NB4 (cell line): ENCODE data around the gene CDH16.
"Not testable (repeated sequence)": the region's sequence is repeated elsewhere in the genome, so short reads cannot be mapped to it uniquely, and the experiment has no call there.

ENCODE experiments used
- DNase-seq: peaks from one replicate; pipeline ENCODE4 v3.0.0; 2010; ENCODE audit warnings: low read depth
- H3K4me3 ChIP-seq: one replicate; pipeline ENCODE4 v1.5.1; 2011; ENCODE audit warnings: mild to moderate bottlenecking, low read depth, low read length, moderate library complexity
- CTCF ChIP-seq: IDR thresholded peaks from one replicate; pipeline ENCODE4 v1.5.1; 2012; ENCODE audit warnings: low read depth, low read length
- MAX ChIP-seq: IDR thresholded peaks from 2 replicates; pipeline ENCODE4 v1.6.1; 2011; ENCODE audit warnings: low read depth, low read length
- MYC ChIP-seq: IDR thresholded peaks from 2 replicates; pipeline ENCODE4 v1.6.1; 2011; ENCODE audit warnings: low read depth, low read length
- POLR2A ChIP-seq: IDR thresholded peaks from 2 replicates; pipeline ENCODE4 v1.6.1; 2011; ENCODE audit warnings: mild to moderate bottlenecking; ENCODE audit not compliant: insufficient read length; ENCODE audit errors: extremely low read depth

The CDH16 gene

GRCh38 chr16:66959704-66960161 lies 41.0 kb upstream of the CDH16 start:
- DNase-seq, result no peak
- no peak for TF ChIP-seq POLR2A
- no peak for TF ChIP-seq CTCF
- no peak for TF ChIP-seq MAX
- no peak for TF ChIP-seq MYC
- H3K4me3 ChIP-seq, result no peak overlapping the region

- TF ChIP-seq CTCF (no peak), MAX (no peak), MYC (no peak), POLR2A (no peak)
- H3K4me3 ChIP-seq, result no peak overlapping the region
- DNase-seq, result no peak
Observed at GRCh38 chr16:66958857-66959703, 40.4 kb upstream of the CDH16 start.

GRCh38 chr16:66956154-66956457 lies 37.4 kb upstream of the CDH16 start:
- not testable (repeated sequence) for DNase-seq, H3K4me3 ChIP-seq

- not testable (repeated sequence) for DNase-seq, H3K4me3 ChIP-seq
Observed at GRCh38 chr16:66955363-66956153, 36.9 kb upstream of the CDH16 start.

GRCh38 chr16:66954097-66954659 lies 35.5 kb upstream of the CDH16 start:
- peak; percentile 79 for DNase-seq
- peak; percentile 89 for TF ChIP-seq CTCF
- no peak for TF ChIP-seq MAX
- no peak for TF ChIP-seq MYC
- TF ChIP-seq POLR2A, result no peak

GRCh38 chr16:66953462-66954096 lies 34.9 kb upstream of the CDH16 start:
- no peak for TF ChIP-seq CTCF
- TF ChIP-seq MYC, result no peak
- no peak for TF ChIP-seq POLR2A
- TF ChIP-seq MAX, result no peak
- no peak overlapping the region for H3K4me3 ChIP-seq
- DNase-seq, result no peak

More at GRCh38 chr16:66954097-66954659, 35.5 kb upstream of the CDH16 start:
- no peak overlapping the region for H3K4me3 ChIP-seq
